Chondrocyte (in vitro differentiated cells): ENCODE results near the gene ZBTB49. TPM values are rescaled to one million over a fixed set of nuclear protein-coding genes. Genes with fewer than 3 reads are reported as not detected.

Source experiments
- DNase-seq: peaks from one replicate; pipeline ENCODE4 v3.0.0; 2021; ENCODE audit warnings: mixed read lengths, low spot score
- H3K27ac Mint-ChIP-seq: one replicate; pipeline ENCODE4 v1.8.0; 2021; ENCODE audit warnings: mild to moderate bottlenecking, moderate library complexity, mixed read lengths; ENCODE audit not compliant: unreplicated experiment
- H3K27me3 Mint-ChIP-seq: 2 replicates; pipeline ENCODE4 v1.8.0; 2021; ENCODE audit warnings: low read depth, mixed read lengths
- H3K36me3 Mint-ChIP-seq: 2 replicates; pipeline ENCODE4 v1.8.0; 2021; ENCODE audit warnings: low read depth, mixed read lengths
- H3K4me1 Mint-ChIP-seq: 2 replicates; pipeline ENCODE4 v1.8.0; 2021; ENCODE audit warnings: low read depth, mild to moderate bottlenecking, mixed read lengths
- H3K4me3 Mint-ChIP-seq: one replicate; pipeline ENCODE4 v1.8.0; 2021; ENCODE audit warnings: mild to moderate bottlenecking, moderate library complexity, mixed read lengths; ENCODE audit not compliant: unreplicated experiment
- H3K9me3 Mint-ChIP-seq: 2 replicates; pipeline ENCODE4 v1.8.0; 2021; ENCODE audit warnings: low read depth, mixed read lengths
- total RNA-seq: library from RNA; stranded (reverse); gene quantifications from 3 replicates; pipeline ENCODE4 v1.2.1, GENCODE V29; 2021
- TF ChIP-seq, protein P1 (sequence below): fragments of 200-600 bp; sonication (generic); IDR thresholded peaks from 2 replicates; pipeline ENCODE4 v1.5.0; 2021; ENCODE audit warnings: antibody characterized with exemption, mild to moderate bottlenecking, moderate library complexity

Gene ZBTB49
- total RNA-seq, 1 donor from 2014 or later = 4.3 TPM

DNA sequence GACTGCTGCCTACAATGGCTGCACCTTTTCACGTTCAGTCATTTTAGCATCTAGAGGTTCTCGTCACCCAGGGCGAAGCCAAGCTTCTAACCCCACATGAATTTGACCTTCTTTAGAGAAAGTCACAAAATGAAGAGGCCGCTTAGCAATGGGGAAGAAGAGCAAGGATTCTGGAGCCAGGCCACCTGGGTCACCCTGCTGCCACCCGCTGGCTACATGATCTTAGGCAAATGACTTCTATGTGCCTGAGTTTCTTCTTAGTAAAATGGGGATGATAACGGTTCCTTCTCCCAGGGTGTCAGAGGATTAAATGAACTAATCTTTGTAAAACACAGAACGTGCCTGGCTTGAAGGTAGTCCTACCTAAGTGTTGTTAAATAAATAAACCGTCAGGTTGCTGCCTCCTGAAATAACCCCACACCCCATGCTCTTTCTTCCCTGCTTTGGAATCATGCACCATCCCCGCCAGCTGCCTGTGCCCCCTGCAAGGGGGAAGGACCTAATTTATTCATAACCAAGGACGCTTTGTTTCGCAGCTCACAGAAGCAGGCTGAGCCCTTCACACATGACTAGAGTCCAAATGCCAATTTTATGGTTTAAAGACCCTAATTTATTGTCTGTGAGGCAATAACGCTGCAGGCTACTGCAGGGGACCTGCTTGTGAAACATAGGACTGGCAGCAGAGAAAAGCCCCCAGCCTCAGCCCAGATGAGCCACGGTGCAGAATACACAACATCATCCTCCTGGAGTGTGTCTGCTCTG is 68.2 kb downstream of the ZBTB49 start:
- Mint-ChIP-seq H3K27ac (no peak overlapping the region), H3K27me3 (peaks cover 42% of the 10 kb centered on the region), H3K4me1 (peaks cover 11% of the 10 kb centered on the region), H3K9me3 (no peaks in the 10 kb centered on the region), H3K4me3 (no peak overlapping the region), H3K36me3 (no peaks in the 10 kb centered on the region)
- TF ChIP-seq, protein P1, sequence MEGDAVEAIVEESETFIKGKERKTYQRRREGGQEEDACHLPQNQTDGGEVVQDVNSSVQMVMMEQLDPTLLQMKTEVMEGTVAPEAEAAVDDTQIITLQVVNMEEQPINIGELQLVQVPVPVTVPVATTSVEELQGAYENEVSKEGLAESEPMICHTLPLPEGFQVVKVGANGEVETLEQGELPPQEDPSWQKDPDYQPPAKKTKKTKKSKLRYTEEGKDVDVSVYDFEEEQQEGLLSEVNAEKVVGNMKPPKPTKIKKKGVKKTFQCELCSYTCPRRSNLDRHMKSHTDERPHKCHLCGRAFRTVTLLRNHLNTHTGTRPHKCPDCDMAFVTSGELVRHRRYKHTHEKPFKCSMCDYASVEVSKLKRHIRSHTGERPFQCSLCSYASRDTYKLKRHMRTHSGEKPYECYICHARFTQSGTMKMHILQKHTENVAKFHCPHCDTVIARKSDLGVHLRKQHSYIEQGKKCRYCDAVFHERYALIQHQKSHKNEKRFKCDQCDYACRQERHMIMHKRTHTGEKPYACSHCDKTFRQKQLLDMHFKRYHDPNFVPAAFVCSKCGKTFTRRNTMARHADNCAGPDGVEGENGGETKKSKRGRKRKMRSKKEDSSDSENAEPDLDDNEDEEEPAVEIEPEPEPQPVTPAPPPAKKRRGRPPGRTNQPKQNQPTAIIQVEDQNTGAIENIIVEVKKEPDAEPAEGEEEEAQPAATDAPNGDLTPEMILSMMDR = no peak
- no peak for DNase-seq

DNA sequence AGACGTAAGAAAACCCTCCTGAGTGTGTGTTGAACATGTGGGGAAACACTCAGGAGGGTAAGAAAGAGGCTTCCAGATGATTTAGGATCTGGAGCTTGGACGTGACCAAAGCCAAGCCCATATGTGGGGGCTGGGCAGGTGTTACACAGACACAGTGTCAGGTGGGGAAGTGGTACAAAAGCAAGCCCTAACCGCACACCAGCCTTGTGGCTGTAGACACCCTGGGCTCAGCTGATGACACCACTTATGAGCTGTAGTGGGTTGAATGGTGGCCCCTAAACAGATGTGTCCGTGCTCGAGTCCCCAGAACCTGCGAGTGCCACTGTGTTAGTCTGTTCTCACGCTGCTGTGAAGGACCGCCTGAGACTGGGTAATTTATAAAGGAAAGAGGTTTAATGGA is 71.8 kb downstream of the ZBTB49 start:
- H3K27ac Mint-ChIP-seq = no peak overlapping the region
- H3K4me3 Mint-ChIP-seq = no peak overlapping the region
- TF ChIP-seq, protein P1 = no peak
- H3K4me1 Mint-ChIP-seq = peaks cover 13% of the 10 kb centered on the region
- H3K27me3 Mint-ChIP-seq = peaks cover 29% of the 10 kb centered on the region
- peaks cover 10% of the 10 kb centered on the region for H3K9me3 Mint-ChIP-seq
- peaks cover 2% of the 10 kb centered on the region for H3K36me3 Mint-ChIP-seq
- DNase-seq = no peak

DNA sequence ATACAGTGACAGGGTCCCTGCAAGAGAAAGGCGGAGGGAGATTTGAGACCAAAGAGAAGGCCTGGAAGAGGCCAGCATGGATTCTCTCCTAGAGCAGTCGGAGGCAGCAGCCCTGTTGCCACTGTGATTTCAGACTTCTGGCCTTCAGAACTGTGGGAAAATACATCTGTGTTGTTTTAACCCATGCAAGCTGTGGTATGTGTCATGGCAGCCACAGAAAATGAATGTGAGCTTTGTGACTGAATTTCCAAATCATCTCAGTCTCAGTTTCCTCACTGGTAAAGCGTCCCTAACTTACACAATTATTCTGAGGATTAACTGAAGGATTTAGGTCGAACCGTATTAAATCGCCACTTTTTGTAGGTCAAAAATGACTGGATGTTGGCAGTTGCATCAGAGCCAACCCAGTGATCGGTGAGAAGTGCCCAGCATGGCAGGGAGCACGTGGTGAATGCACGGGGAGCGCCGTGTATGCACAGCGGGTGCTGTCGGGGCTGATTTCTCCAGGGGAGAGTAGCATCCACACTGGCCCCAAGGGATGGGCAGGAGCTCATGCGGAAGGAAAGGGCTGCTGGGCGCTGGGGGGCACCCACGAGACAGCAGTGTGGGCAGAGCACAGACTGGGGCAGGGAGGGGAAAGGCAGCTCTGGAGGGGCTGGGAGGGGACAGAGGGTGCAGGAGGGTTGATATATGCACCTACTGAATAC is 73.1 kb downstream of the ZBTB49 start:
- peak; percentile 87 for DNase-seq
- Mint-ChIP-seq H3K9me3 (peaks cover 10% of the 10 kb centered on the region), H3K4me3 (no peak overlapping the region), H3K4me1 (peaks cover 13% of the 10 kb centered on the region), H3K27ac (peak overlapping the region; percentile 66), H3K27me3 (peaks cover 21% of the 10 kb centered on the region), H3K36me3 (peaks cover 2% of the 10 kb centered on the region)
- TF ChIP-seq, protein P1 = no peak

DNA sequence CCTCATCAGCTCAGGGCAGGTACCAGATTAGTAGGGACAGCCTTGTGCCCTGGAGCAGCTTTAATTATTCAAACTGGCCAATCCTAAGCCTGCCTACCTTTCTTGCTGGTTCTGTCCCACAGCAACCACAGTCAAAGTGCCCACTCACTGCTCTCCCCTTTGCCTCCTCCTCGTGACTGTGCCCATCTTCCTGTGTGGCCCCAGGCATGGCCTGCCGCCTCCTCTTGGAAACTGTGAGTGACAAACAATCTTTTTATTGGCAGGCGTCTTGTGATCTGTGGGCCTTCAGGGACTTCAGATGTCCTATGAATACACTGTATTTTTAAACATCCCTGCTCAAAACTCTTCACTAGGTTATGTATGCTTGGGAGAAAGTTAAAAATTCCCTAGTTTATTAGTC is 74.0 kb downstream of the ZBTB49 start:
- H3K9me3 Mint-ChIP-seq = peaks cover 10% of the 10 kb centered on the region
- peak overlapping the region; percentile 14 for H3K27ac Mint-ChIP-seq
- peaks cover 2% of the 10 kb centered on the region for H3K36me3 Mint-ChIP-seq
- H3K4me1 Mint-ChIP-seq = peaks cover 13% of the 10 kb centered on the region
- no peak for DNase-seq
- peaks cover 13% of the 10 kb centered on the region for H3K27me3 Mint-ChIP-seq
- TF ChIP-seq, protein P1 = no peak
- H3K4me3 Mint-ChIP-seq = no peak overlapping the region

DNA sequence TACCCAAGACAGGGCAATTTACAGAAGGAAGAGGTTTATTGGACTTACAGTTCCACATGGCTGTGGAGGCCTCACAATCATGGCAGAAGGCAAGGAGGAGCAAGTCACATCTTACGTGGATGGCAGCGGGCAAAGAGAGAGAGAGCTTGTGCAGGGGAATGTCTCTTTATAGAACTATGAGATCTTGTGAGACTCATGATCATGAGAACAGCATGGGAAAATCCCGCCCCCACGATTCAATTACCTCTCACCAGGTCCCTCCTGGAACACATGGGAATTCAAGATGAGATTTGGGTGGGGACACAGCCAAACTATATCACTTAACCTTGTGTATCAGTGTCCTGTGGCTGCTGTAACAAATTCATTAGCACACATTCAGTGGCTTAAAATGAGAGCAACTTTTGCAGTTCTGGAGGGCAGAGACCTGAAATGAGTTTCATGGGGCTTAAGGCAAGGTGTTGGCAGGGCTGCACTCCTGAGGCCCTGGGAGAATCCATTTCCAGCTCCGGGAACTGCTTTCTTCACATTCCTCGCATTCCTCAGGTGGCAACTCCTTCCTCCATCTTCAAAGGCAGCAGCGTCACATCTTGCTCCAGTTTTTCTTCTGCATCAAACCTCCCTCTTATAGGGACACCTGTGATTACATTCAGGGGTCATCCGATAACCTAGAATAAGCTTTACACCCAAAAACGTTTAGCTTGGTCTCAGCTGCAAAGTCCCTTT is 74.6 kb downstream of the ZBTB49 start:
- Mint-ChIP-seq H3K27me3 (peaks cover 10% of the 10 kb centered on the region), H3K4me1 (peaks cover 13% of the 10 kb centered on the region), H3K27ac (no peak overlapping the region), H3K4me3 (no peak overlapping the region), H3K36me3 (peaks cover 2% of the 10 kb centered on the region), H3K9me3 (peaks cover 10% of the 10 kb centered on the region)
- TF ChIP-seq, protein P1 = no peak
- DNase-seq = no peak
